K562 (cell line): ENCODE data around the gene LRCH1. TPM values are rescaled to one million over a fixed set of nuclear protein-coding genes. Genes with fewer than 3 reads are reported as not detected.

Experiments
- ATAC-seq: fragments of 200-7000 bp; cut with Tn5 transposase; 3 replicates; pipeline ENCODE4 v1.9.1; 2020; ENCODE audit warnings: moderate library complexity
- BruUV-seq: library from RNA; stranded (reverse); fragments of 400-500 nt; replicated peaks from 2 replicates; lab custom pipeline; 2021; lab: Mats Ljungman, UMichigan
- CTCF ChIA-PET: fragments of 300-600 bp; formaldehyde crosslinking; extraction: SDS; loops from one replicate; lab custom pipeline; 2021; ENCODE audit warnings: low intra/inter-chr PET ratio; lab: Yijun Ruan, JAX
- POLR2A ChIA-PET: fragments of 300-600, 350-650 bp; sonication (Branson Sonifier 250); formaldehyde crosslinking; extraction: SDS; loops from one replicate; lab custom pipeline; 2021; ENCODE audit warnings: antibody characterized with exemption, inconsistent platforms; lab: Yijun Ruan, JAX
- DNase-seq, 4 experiments: peaks; one replicate each; pipeline versions ENCODE4 v3.0.0 to v3.0.0-alpha.2; 2011 to 2018; ENCODE audit warnings: low spot score in 3 of 4, mixed read lengths in 3 of 4; ENCODE audit errors: extremely low read depth in 1 of 4
- FAIRE-seq: peaks from 2 replicates; lab custom pipeline; 2011; peaks lifted over from hg19 to GRCh38; lab: Jason Lieb, UNC
- H2AFZ ChIP-seq: 2 replicates; pipeline ENCODE4 v1.6.0; 2011; ENCODE audit warnings: low read depth, low read length, control low read depth, inconsistent platforms
- H3K27ac ChIP-seq: fragments of 200-600 bp; 3 replicates; pipeline ENCODE4 v1.8.0; 2011; ENCODE audit warnings: low read depth, mild to moderate bottlenecking, control low read depth, inconsistent platforms, low read length, moderate library complexity, mixed read lengths; ENCODE audit errors: extremely low read depth
- H3K27me3 ChIP-seq, 2 experiments: fragments of 300-600 bp in 1 of 2; 2 replicates in 1 of 2; 3 replicates in 1 of 2; pipeline versions ENCODE4 v1.6.0 to v1.8.0; 2011; ENCODE audit warnings: inconsistent platforms in 2 of 2, low read length in 2 of 2, mild to moderate bottlenecking in 1 of 2, mixed read lengths in 1 of 2, moderate library complexity in 1 of 2; ENCODE audit not compliant: control insufficient read depth in 2 of 2, insufficient read depth in 2 of 2
- H3K36me3 ChIP-seq: fragments of 300-600 bp; 3 replicates; pipeline ENCODE4 v1.8.0; 2011; ENCODE audit warnings: mild to moderate bottlenecking, low read length, inconsistent platforms; ENCODE audit not compliant: control insufficient read depth, insufficient read depth
- H3K4me1 ChIP-seq, 2 experiments: fragments of 200-600 bp in 1 of 2; replicated peaks in 1 of 2; 2 replicates in 1 of 2; 3 replicates in 1 of 2; pipeline versions ENCODE4 v1.5.1 to v1.8.0; 2011; ENCODE audit warnings: inconsistent platforms in 2 of 2, low read length in 2 of 2, mild to moderate bottlenecking in 1 of 2, mixed read lengths in 1 of 2, moderate library complexity in 1 of 2; ENCODE audit not compliant: control insufficient read depth in 2 of 2, insufficient read depth in 2 of 2
- H3K4me2 ChIP-seq: 2 replicates; pipeline ENCODE4 v1.6.1; 2011; ENCODE audit warnings: low read length, control low read depth, inconsistent platforms, mixed read lengths; ENCODE audit not compliant: insufficient read depth
- H3K4me3 ChIP-seq: fragments of 200-600 bp; sonication (generic), shearing (Covaris generic); 2 replicates; pipeline ENCODE4 v1.5.1; 2016; ENCODE audit warnings: control low read depth, inconsistent platforms
- H3K79me2 ChIP-seq: fragments of 200-600 bp; 3 replicates; pipeline ENCODE4 v1.8.0; 2011; ENCODE audit warnings: low read length, inconsistent platforms; ENCODE audit not compliant: control insufficient read depth, insufficient read depth
- H3K9ac ChIP-seq, 2 experiments: 2 replicates each; pipeline versions ENCODE4 v1.6.0 to v1.6.1; 2011; ENCODE audit warnings: low read depth in 2 of 2, low read length in 2 of 2, control low read depth in 1 of 2, inconsistent platforms in 1 of 2, mild to moderate bottlenecking in 1 of 2, mixed read lengths in 1 of 2; ENCODE audit not compliant: insufficient read depth in 1 of 2
- H3K9me1 ChIP-seq: one replicate; pipeline ENCODE4 v1.6.0; 2011; ENCODE audit warnings: inconsistent platforms, mild to moderate bottlenecking, low read length, moderate library complexity; ENCODE audit not compliant: control insufficient read depth, insufficient read depth
- H3K9me3 ChIP-seq: replicated peaks from 2 replicates; pipeline ENCODE4 v1.5.1; 2011; ENCODE audit warnings: low read depth, low read length, inconsistent platforms; ENCODE audit not compliant: control insufficient read depth, insufficient read depth
- H4K20me1 ChIP-seq: replicated peaks from 2 replicates; pipeline ENCODE4 v1.6.1; 2011; ENCODE audit warnings: low read length, inconsistent platforms, mixed read lengths; ENCODE audit not compliant: control insufficient read depth, insufficient read depth
- CBFA2T3 ChIP-seq: fragments of 450-650 bp; IDR thresholded peaks from 2 replicates; pipeline ENCODE4 v1.6.1; 2017
- HNRNPLL ChIP-seq: fragments of 200-400 bp; formaldehyde crosslinking; IDR thresholded peaks from 2 replicates; pipeline ENCODE4 v1.6.1; 2017; ENCODE audit warnings: low read length, low read depth, mild to moderate bottlenecking; ENCODE audit not compliant: poor library complexity, severe bottlenecking
- MAZ ChIP-seq, 2 experiments: fragments of 450-650 bp in 1 of 2; sonication (generic) in 1 of 2; formaldehyde crosslinking; IDR thresholded peaks in 1 of 2; conservative IDR thresholded peaks in 1 of 2; 2 replicates each; pipeline versions ENCODE4 v1.4.0 to v1.5.0; 2020; ENCODE audit warnings: mild to moderate bottlenecking in 1 of 2, missing genetic modification reagents in 1 of 2
- NR2C1 ChIP-seq, 2 experiments: fragments of 450-650 bp; IDR thresholded peaks; 2 replicates each; pipeline ENCODE4 v1.6.1; 2017; ENCODE audit warnings: mild to moderate bottlenecking in 2 of 2, antibody characterized with exemption in 1 of 2, inconsistent platforms in 1 of 2, missing compliant biosample characterization in 1 of 2, missing genetic modification characterization in 1 of 2
- OTX1 ChIP-seq: fragments of 450-650 bp; formaldehyde crosslinking; IDR thresholded peaks from 2 replicates; pipeline ENCODE4 v1.4.0; 2022; ENCODE audit warnings: mild to moderate bottlenecking
- PTTG1 ChIP-seq: fragments of 450-650 bp; IDR thresholded peaks from 2 replicates; pipeline ENCODE4 v1.6.1; 2016; ENCODE audit warnings: low read depth, mild to moderate bottlenecking, missing genetic modification characterization, missing compliant biosample characterization
- RUNX1 ChIP-seq: sonication (generic); IDR thresholded peaks from 2 replicates; pipeline ENCODE4 v1.6.1; 2016; ENCODE audit warnings: antibody characterized with exemption, low read depth
- TEAD2 ChIP-seq: fragments of 450-650 bp; IDR thresholded peaks from 2 replicates; pipeline ENCODE4 v1.6.1; 2016; ENCODE audit warnings: missing genetic modification characterization, control low read depth, missing compliant biosample characterization
- THRAP3 ChIP-seq: fragments of 450-650 bp; IDR thresholded peaks from 2 replicates; pipeline ENCODE4 v1.6.1; 2016; ENCODE audit warnings: mild to moderate bottlenecking, inconsistent platforms, borderline replicate concordance
- ZEB2 ChIP-seq: fragments of 450-650 bp; IDR thresholded peaks from 2 replicates; pipeline ENCODE4 v1.6.1; 2016
- WGBS: fragments of 100-300 bp; shearing (Covaris generic); methylation state at CpG from one replicate; pipeline ENCODE4 v1.1.6; 2016; ENCODE audit warnings: low coverage, mixed read lengths; ENCODE audit not compliant: insufficient coverage; ENCODE audit errors: missing lambda C conversion rate; 5-methylcytosine and 5-hydroxymethylcytosine counted together
- in situ Hi-C: fragments of 300-500 bp; cut with MboI; formaldehyde crosslinking; loops from 4 replicates; pipeline ENCODE4 v1.15.0; 2018; ENCODE audit warnings: inconsistent platforms, mixed read lengths
- intact Hi-C: fragments of 100-400 bp; cut with micrococcal nuclease; formaldehyde crosslinking; loops from 2 replicates; pipeline ENCODE4 v1.14.2; 2022
- polyA plus RNA-seq, 8 experiments: library from polyadenylated mRNA; depleted of rRNA in 4 of 8; stranded (reverse) in 5 of 8; unstranded in 3 of 8; fragments of >200 nt; fragmentation: Nextera tagmentation in 2 of 8; fragmentation: Illumina TruSeq in 1 of 8; extraction: Ambion mirVana in 2 of 8; extraction: Trizol in 1 of 8; gene quantifications; 2 replicates each; pipeline versions ENCODE4 v1.2.1 to v1.2.3, GENCODE V29; 2011 to 2014; ENCODE audit warnings: inconsistent platforms in 1 of 8, missing spikeins in 1 of 8
- total RNA-seq, 7 experiments: library from RNA; depleted of rRNA in 6 of 7; stranded (reverse); fragments of >200 nt in 6 of 7; fragmentation: Illumina TruSeq in 2 of 7; extraction: Trizol in 2 of 7; gene quantifications; 2 replicates each; pipeline versions ENCODE4 v1.2.1 to v1.2.3, GENCODE V29; 2011 to 2021; ENCODE audit warnings: low replicate concordance in 1 of 7
- TF ChIP-seq, protein P1 (sequence below): fragments of 450-650 bp; conservative IDR thresholded peaks from 2 replicates; pipeline ENCODE4 v1.6.1; 2016; ENCODE audit warnings: missing genetic modification characterization, low read depth, mild to moderate bottlenecking, missing compliant biosample characterization, moderate library complexity
- TF ChIP-seq, protein P2 (sequence below): fragments of 450-650 bp; IDR thresholded peaks from 2 replicates; pipeline ENCODE4 v1.7.1; 2018; ENCODE audit warnings: mild to moderate bottlenecking, low read depth; ENCODE audit not compliant: partially characterized antibody
- TF ChIP-seq, protein P3 (sequence below): fragments of 150-350 bp; conservative IDR thresholded peaks from 2 replicates; pipeline ENCODE4 v1.6.1; 2014; ENCODE audit warnings: low read length

LRCH1 gene
- total and polyA plus RNA-seq, 9 of the 15 experiments (the other 6 are each of a cell fraction or from before 2014, with no cell fraction given): 1.1 to 6.8 (median 3.7) TPM

DNA sequence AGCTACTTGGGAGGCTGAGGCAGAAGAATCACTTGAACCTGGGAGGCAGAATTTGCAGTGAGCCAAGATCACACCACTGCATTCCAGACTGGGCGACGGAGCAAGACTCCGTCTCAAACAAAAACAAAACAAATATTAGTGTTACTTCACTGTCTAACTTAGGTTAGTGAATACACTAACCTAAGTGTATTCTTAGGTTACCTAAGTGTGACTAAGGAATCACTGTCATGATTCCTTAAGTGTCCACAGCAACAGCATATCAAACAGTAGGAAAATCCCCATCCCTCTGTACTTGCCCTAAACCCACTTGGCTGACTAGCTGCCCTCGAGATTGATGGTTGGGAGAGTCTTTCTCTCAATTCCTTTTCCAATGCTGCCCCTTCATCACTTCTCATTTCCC, 11.8 kb upstream of the LRCH1 start:
- H3K4me3 ChIP-seq: no peak overlapping the region
- ChIA-PET POLR2A (no interaction called here), CTCF (no interaction called here)
- no peak overlapping the region for H3K27ac ChIP-seq
- intact Hi-C loops: no loop called here
- H3K9me1 ChIP-seq: no peaks in the 10 kb centered on the region
- ATAC-seq (no peak), DNase-seq (no peak), FAIRE-seq (no peak)
- no peaks in the 10 kb centered on the region for H3K79me2 ChIP-seq
- no peaks in the 10 kb centered on the region for H4K20me1 ChIP-seq
- no peak overlapping the region for H3K9ac ChIP-seq
- H3K4me2 ChIP-seq: no peak overlapping the region
- peaks cover 0 to 4% of the 10 kb centered on the region in 2 experiments; a peak in 3 of 5 replicates for H3K27me3 ChIP-seq
- TF ChIP-seq NR2C1 (IDR thresholded peaks at IDR 0.05): no peak
- no peak for TF ChIP-seq NR2C1 (tag; IDR thresholded peaks at IDR 0.05)
- TF ChIP-seq THRAP3: no peak
- no peak for TF ChIP-seq OTX1 (CRISPR knock-in tag)
- no peak for TF ChIP-seq ZEB2
- no peak for TF ChIP-seq TEAD2 (tag)
- TF ChIP-seq, protein P1, sequence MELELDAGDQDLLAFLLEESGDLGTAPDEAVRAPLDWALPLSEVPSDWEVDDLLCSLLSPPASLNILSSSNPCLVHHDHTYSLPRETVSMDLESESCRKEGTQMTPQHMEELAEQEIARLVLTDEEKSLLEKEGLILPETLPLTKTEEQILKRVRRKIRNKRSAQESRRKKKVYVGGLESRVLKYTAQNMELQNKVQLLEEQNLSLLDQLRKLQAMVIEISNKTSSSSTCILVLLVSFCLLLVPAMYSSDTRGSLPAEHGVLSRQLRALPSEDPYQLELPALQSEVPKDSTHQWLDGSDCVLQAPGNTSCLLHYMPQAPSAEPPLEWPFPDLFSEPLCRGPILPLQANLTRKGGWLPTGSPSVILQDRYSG: no peak
- TF ChIP-seq HNRNPLL: no peak
- TF ChIP-seq PTTG1 (tag): no peak
- no peak for TF ChIP-seq MAZ (CRISPR knock-in tag; conservative IDR thresholded peaks at IDR 0.05 in 1 of 2, IDR thresholded peaks at IDR 0.05 in 1 of 2)
- no peak for TF ChIP-seq RUNX1
- TF ChIP-seq, protein P2, sequence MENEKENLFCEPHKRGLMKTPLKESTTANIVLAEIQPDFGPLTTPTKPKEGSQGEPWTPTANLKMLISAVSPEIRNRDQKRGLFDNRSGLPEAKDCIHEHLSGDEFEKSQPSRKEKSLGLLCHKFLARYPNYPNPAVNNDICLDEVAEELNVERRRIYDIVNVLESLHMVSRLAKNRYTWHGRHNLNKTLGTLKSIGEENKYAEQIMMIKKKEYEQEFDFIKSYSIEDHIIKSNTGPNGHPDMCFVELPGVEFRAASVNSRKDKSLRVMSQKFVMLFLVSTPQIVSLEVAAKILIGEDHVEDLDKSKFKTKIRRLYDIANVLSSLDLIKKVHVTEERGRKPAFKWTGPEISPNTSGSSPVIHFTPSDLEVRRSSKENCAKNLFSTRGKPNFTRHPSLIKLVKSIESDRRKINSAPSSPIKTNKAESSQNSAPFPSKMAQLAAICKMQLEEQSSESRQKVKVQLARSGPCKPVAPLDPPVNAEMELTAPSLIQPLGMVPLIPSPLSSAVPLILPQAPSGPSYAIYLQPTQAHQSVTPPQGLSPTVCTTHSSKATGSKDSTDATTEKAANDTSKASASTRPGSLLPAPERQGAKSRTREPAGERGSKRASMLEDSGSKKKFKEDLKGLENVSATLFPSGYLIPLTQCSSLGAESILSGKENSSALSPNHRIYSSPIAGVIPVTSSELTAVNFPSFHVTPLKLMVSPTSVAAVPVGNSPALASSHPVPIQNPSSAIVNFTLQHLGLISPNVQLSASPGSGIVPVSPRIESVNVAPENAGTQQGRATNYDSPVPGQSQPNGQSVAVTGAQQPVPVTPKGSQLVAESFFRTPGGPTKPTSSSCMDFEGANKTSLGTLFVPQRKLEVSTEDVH: no peak
- TF ChIP-seq, protein P3, sequence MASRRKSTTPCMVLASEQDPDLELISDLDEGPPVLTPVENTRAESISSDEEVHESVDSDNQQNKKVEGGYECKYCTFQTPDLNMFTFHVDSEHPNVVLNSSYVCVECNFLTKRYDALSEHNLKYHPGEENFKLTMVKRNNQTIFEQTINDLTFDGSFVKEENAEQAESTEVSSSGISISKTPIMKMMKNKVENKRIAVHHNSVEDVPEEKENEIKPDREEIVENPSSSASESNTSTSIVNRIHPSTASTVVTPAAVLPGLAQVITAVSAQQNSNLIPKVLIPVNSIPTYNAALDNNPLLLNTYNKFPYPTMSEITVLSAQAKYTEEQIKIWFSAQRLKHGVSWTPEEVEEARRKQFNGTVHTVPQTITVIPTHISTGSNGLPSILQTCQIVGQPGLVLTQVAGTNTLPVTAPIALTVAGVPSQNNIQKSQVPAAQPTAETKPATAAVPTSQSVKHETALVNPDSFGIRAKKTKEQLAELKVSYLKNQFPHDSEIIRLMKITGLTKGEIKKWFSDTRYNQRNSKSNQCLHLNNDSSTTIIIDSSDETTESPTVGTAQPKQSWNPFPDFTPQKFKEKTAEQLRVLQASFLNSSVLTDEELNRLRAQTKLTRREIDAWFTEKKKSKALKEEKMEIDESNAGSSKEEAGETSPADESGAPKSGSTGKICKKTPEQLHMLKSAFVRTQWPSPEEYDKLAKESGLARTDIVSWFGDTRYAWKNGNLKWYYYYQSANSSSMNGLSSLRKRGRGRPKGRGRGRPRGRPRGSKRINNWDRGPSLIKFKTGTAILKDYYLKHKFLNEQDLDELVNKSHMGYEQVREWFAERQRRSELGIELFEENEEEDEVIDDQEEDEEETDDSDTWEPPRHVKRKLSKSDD: no peak
- TF ChIP-seq CBFA2T3: no peak
- BruUV-seq: no TSS peak
- H3K4me1 ChIP-seq: no peaks in the 10 kb centered on the region
- no peaks in the 10 kb centered on the region for H3K36me3 ChIP-seq
- H2AFZ ChIP-seq: no peak overlapping the region
- in situ Hi-C loops: no loop called here
- no peaks in the 10 kb centered on the region for H3K9me3 ChIP-seq
- 21% methylated on average over 4 of the region's 4 CpGs for WGBS
